ENCODE measurements around the gene SLC25A12.

DNA sequence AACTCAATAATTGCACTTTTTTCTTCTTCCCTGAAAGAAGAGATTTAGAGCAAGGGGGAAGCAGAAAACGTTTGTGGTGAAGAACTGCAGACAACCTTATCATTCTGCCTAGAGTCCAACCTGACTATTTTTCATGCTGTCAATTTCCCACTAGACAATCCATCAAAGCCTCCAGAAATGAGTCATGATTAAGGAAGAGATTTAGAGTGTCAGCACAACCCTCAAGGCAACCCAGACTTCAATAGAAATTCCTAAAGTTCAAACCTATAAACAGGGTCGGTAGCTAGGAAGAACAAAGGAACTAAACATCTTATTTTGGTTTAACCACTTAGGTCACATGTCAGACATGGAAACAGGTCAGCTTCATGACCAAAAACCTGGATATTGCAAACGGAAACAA lies 86.9 kb downstream of the SLC25A12 start:
- TF ChIP-seq, protein P1, sequence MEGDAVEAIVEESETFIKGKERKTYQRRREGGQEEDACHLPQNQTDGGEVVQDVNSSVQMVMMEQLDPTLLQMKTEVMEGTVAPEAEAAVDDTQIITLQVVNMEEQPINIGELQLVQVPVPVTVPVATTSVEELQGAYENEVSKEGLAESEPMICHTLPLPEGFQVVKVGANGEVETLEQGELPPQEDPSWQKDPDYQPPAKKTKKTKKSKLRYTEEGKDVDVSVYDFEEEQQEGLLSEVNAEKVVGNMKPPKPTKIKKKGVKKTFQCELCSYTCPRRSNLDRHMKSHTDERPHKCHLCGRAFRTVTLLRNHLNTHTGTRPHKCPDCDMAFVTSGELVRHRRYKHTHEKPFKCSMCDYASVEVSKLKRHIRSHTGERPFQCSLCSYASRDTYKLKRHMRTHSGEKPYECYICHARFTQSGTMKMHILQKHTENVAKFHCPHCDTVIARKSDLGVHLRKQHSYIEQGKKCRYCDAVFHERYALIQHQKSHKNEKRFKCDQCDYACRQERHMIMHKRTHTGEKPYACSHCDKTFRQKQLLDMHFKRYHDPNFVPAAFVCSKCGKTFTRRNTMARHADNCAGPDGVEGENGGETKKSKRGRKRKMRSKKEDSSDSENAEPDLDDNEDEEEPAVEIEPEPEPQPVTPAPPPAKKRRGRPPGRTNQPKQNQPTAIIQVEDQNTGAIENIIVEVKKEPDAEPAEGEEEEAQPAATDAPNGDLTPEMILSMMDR (IDR thresholded peaks at IDR 0.05; ENCODE audit: low read length) = no peak
- no peak for TF ChIP-seq EZH2 (optimal IDR thresholded peaks at IDR 0.05; ENCODE audit: low read depth, low read length)
- no peak for TF ChIP-seq EZH2phosphoT487 (IDR thresholded peaks at IDR 0.05; ENCODE audit: low read length)
